Testis (tissue), 3 donors: ENCODE results near the gene GSG1L. TPM values are rescaled to one million over a fixed set of nuclear protein-coding genes. Genes with fewer than 3 reads are reported as not detected.

Experiments used
- DNase-seq: peaks from one replicate; pipeline ENCODE4 v3.0.0-alpha.2; 2019
- H3K27ac ChIP-seq, 2 donors: fragments of 200-600 bp; sonication (generic); one replicate each; pipeline ENCODE4 v1.5.1; 2019
- H3K27me3 ChIP-seq: fragments of 200-600 bp; sonication (generic); one replicate; pipeline ENCODE4 v1.5.1; 2019
- H3K36me3 ChIP-seq: fragments of 200-600 bp; sonication (generic); one replicate; pipeline ENCODE4 v1.5.1; 2017; ENCODE audit warnings: low read depth; ENCODE audit errors: missing control alignments
- H3K4me1 ChIP-seq: fragments of 200-600 bp; sonication (generic); one replicate; pipeline ENCODE4 v1.5.1; 2019
- H3K4me3 ChIP-seq, 2 donors: fragments of 200-600 bp; sonication (generic); one replicate each; pipeline ENCODE4 v1.5.1; 2017 to 2019
- H3K9me3 ChIP-seq: fragments of 200-600 bp; sonication (generic); one replicate; pipeline ENCODE4 v1.5.1; 2017
- POLR2A ChIP-seq: fragments of 450-650 bp; IDR thresholded peaks from one replicate; pipeline ENCODE4 v1.6.1; 2017; ENCODE audit warnings: antibody characterized with exemption, mild to moderate bottlenecking, moderate library complexity
- WGBS, 2 donors: methylation state at CpG; one replicate each; pipeline ENCODE4 v1.1.5; 2018; 5-methylcytosine and 5-hydroxymethylcytosine counted together
- intact Hi-C: fragments of 100-400 bp; cut with DNase I; formaldehyde crosslinking; loops from one replicate; pipeline ENCODE4 v1.15.1; 2023; ENCODE audit warnings: low total_unique reads
- polyA plus RNA-seq: library from polyadenylated mRNA; stranded (reverse); fragments of 350-450 nt; fragmentation: Illumina TruSeq; extraction: RNeasy Lipid Tissue Mini Kit (QIAGEN cat#74804); gene quantifications from one replicate; pipeline ENCODE4 v1.2.3, GENCODE V29; 2014; ENCODE audit warnings: low read depth, low replicate concordance; ENCODE audit not compliant: insufficient read depth
- total RNA-seq, 2 donors: library from RNA; depleted of rRNA; stranded (reverse); fragments of >200 nt; gene quantifications; one replicate each; pipeline ENCODE4 v1.2.3, GENCODE V29; 2016
- TF ChIP-seq, protein P1 (sequence below), 3 experiments: fragments of 450-650 bp in 2 of 3; fragments of 200-600 bp in 1 of 3; sonication (generic) in 1 of 3; IDR thresholded peaks; one replicate each; pipeline ENCODE4 v1.5.1; 2016 to 2019; ENCODE audit warnings: antibody characterized with exemption in 3 of 3, mild to moderate bottlenecking in 2 of 3, moderate library complexity in 1 of 3

The GSG1L gene
- total and polyA plus RNA-seq, 3 donors from 2014 or later: 1.1 to 2.8 (median 1.9) TPM

DNA sequence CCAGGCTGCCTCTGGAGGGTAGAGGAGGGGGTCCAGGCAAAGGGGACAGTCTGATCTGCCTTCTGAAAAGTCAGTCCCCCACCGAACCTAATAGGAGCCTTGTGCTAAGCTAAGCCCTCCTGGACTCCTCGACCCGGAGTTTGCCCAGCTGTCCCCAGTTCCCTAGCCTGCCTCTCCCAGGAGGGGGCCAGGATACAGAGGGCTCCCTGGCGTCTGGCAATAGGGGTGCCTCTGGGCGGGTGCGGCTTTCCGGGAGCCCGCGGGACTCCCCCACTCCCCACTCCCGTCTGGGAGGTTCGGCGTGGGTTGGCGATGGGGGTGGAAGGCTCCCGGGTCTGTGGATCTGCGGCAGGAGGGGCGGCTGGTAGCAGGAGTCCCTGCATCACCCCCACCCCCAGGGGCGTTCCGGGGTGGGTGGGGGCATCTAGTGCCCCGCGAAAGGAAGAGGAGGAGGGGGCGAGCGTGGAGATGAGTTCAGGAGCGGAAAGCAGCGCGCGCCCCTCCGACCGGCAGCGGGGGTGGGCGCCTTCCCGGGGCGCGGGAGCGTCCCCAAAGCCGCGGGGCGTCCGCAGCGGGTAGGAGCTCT, 1.2 kb downstream of the GSG1L start:
- Histone ChIP-seq H3K27me3 (no peaks in the 10 kb centered on the region), H3K4me3 (peak overlapping the region; percentile 29 to 39), H3K9me3 (no peaks in the 10 kb centered on the region), H3K4me1 (no peaks in the 10 kb centered on the region), H3K36me3 (no peaks in the 10 kb centered on the region), H3K27ac (no peak overlapping the region)
- 11 to 14% methylated on average over 13 to 19 of the region's 39 CpGs for WGBS, 2 donors
- intact Hi-C loops: no loop called here
- DNase-seq: no peak
- TF ChIP-seq, protein P1, sequence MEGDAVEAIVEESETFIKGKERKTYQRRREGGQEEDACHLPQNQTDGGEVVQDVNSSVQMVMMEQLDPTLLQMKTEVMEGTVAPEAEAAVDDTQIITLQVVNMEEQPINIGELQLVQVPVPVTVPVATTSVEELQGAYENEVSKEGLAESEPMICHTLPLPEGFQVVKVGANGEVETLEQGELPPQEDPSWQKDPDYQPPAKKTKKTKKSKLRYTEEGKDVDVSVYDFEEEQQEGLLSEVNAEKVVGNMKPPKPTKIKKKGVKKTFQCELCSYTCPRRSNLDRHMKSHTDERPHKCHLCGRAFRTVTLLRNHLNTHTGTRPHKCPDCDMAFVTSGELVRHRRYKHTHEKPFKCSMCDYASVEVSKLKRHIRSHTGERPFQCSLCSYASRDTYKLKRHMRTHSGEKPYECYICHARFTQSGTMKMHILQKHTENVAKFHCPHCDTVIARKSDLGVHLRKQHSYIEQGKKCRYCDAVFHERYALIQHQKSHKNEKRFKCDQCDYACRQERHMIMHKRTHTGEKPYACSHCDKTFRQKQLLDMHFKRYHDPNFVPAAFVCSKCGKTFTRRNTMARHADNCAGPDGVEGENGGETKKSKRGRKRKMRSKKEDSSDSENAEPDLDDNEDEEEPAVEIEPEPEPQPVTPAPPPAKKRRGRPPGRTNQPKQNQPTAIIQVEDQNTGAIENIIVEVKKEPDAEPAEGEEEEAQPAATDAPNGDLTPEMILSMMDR (IDR thresholded peaks at IDR 0.05): no peak
- TF ChIP-seq POLR2A: no peak

DNA sequence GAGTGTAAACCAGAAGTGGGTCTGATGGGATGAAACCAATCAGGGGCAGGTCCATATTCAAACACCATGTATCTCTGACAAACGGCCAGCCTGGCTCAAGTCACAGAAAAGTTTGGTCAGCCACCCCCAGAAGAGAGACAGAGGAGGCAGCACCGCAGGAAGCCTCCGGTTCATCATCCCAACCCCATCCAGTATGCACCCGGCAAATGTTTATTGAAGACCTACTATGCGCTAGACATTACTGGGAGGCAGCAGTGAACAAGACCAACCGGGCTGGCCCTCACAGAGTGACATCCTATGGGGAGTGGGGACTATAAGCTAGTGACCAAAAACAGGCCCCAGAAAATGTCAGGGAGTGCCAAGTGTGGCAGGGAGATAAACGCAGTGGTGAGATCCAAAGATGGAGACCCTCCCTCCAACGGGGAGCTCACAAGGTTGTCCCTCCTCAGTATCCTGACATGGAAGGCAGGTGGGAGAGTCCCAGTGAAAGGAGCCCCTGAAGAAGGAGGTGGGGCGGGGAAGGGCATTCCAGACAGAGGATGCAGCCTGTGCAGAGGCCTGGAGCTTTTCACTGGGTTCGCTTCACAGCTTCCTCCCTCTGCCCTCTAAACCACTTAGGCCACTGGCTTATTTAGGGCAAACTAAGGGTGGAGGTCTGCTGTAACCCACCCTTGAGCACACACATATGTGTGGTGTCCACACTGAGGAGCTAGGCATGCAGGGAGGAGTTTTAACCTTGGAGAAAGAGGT, 2.0 kb downstream of the GSG1L start:
- H3K9me3 ChIP-seq: no peaks in the 10 kb centered on the region
- intact Hi-C loops: no loop called here
- H3K4me3 ChIP-seq: no peak overlapping the region
- no peak overlapping the region for H3K27ac ChIP-seq
- H3K4me1 ChIP-seq: no peaks in the 10 kb centered on the region
- TF ChIP-seq, protein P1 (IDR thresholded peaks at IDR 0.05): no peak
- TF ChIP-seq POLR2A: no peak
- DNase-seq: no peak
- no peaks in the 10 kb centered on the region for H3K27me3 ChIP-seq
- H3K36me3 ChIP-seq: no peaks in the 10 kb centered on the region
- 72 to 74% methylated on average over 10 of the region's 10 CpGs for WGBS, 2 donors

DNA sequence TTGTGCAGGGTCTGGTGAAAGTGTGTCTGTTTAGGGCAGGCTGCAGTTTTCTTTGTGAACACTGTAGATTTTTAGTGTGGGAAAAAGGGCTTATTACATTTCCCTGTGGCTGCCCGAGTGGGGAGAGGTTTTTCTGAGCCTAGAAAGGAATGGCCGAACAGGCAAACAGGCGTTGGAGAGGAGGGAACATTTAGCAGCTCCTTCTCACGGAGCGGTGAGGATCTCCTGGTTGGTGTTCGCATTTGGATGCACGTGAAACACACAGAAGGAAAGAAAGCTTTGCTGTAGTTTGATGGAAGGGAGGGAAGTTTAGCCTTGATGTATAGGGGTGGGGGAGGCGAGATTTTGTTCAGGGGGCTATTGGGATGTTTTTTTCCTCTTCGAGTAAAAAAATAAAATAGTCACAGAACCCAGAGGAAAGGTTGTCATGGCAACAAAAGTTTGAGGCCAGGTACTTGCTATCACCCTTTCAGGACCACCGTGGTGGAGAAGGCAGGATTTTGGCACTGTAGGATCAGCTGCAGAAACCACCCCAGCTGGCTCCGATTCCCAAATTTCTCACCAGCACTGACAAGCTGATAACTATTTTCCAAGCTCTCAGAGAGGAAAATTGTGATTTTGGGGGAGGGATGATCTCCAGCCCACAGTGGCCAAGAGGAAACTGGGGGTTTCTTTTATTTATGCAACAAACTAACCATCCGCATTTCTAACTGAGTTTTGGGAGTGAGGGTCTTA, 3.5 kb downstream of the GSG1L start:
- H3K36me3 ChIP-seq: no peaks in the 10 kb centered on the region
- H3K4me1 ChIP-seq: no peaks in the 10 kb centered on the region
- intact Hi-C loops: no loop called here
- H3K9me3 ChIP-seq: no peaks in the 10 kb centered on the region
- WGBS, 2 donors: 21 to 32% methylated on average over 12 of the region's 12 CpGs
- TF ChIP-seq, protein P1 (IDR thresholded peaks at IDR 0.05): no peak
- TF ChIP-seq POLR2A: no peak
- DNase-seq: no peak
- no peaks in the 10 kb centered on the region for H3K27me3 ChIP-seq
- H3K4me3 ChIP-seq: no peak overlapping the region
- no peak overlapping the region for H3K27ac ChIP-seq

DNA sequence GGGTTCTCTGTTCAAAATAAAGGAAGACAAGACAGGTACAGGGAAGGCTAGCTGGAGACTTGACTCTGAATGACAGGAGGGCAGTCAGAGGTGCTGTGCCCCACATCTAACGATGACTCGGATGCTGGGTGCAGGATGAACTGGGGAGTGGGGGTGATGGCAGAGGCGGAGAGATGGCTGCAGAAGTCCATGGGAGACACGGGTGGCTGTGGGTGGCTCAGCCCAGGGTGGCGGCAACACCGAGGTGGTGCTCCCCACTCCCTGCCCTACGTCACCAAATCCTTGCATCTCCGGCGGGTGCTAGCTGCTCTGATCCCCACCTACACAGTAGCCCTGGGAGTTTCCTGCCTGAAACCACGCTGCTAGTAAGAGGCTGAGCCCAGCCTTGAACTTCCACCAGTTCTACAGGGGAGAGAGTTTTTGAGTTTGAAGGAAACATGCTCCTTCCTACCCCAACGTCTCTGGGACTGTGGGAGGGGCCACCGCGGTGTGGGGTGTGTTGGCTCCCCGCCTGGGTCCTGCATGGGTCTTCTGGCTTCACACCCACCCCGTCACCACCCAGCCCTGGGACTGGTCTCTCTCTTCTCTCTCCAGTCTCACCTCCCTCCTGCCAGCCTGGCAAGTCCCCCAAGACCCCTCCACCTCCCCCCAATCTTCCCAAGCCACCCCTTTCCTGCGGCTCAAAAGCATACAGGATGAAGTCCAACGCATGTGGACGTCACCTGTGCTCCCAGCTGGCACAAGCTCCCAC, 4.5 kb downstream of the GSG1L start:
- no peak for DNase-seq
- Histone ChIP-seq H3K4me1 (no peaks in the 10 kb centered on the region), H3K27ac (no peak overlapping the region), H3K36me3 (no peaks in the 10 kb centered on the region), H3K9me3 (no peaks in the 10 kb centered on the region), H3K27me3 (no peaks in the 10 kb centered on the region), H3K4me3 (no peak overlapping the region)
- intact Hi-C loops: no loop called here
- WGBS, 2 donors: 57 to 65% methylated on average over 14 to 18 of the region's 18 CpGs
- TF ChIP-seq, protein P1 (IDR thresholded peaks at IDR 0.05): no peak
- no peak for TF ChIP-seq POLR2A
